Duodenal mucosa (tissue), 2 donors: ENCODE results near the gene MAB21L1.

ENCODE experiments used
- H3K27ac ChIP-seq: one replicate; pipeline ENCODE4 v1.7.0; 2013; ENCODE audit warnings: low read depth, low read length
- H3K27me3 ChIP-seq, 2 donors: one replicate each; pipeline ENCODE4 v1.7.0; 2013; ENCODE audit warnings: low read length in 2 of 2, control low read depth in 1 of 2; ENCODE audit not compliant: insufficient read depth in 2 of 2, control insufficient read depth in 1 of 2
- H3K36me3 ChIP-seq, 2 donors: one replicate each; pipeline ENCODE4 v1.7.0; 2013; ENCODE audit warnings: low read length in 2 of 2, control low read depth in 1 of 2; ENCODE audit not compliant: insufficient read depth in 2 of 2, control insufficient read depth in 1 of 2
- H3K4me1 ChIP-seq, 2 donors: one replicate each; pipeline ENCODE4 v1.7.0; 2013; ENCODE audit warnings: low read length in 2 of 2, control low read depth in 1 of 2; ENCODE audit not compliant: insufficient read depth in 2 of 2, control insufficient read depth in 1 of 2
- H3K4me3 ChIP-seq, 2 donors: one replicate each; pipeline ENCODE4 v1.7.0; 2013; ENCODE audit warnings: low read length in 2 of 2, low read depth in 1 of 2
- H3K9ac ChIP-seq, 2 donors: one replicate each; pipeline ENCODE4 v1.7.0; 2013; ENCODE audit warnings: low read length in 2 of 2, low read depth in 1 of 2
- H3K9me3 ChIP-seq, 2 donors: one replicate each; pipeline ENCODE4 v1.7.0; 2013; ENCODE audit warnings: low read length in 2 of 2, control low read depth in 1 of 2; ENCODE audit not compliant: control insufficient read depth in 1 of 2

The MAB21L1 gene

DNA sequence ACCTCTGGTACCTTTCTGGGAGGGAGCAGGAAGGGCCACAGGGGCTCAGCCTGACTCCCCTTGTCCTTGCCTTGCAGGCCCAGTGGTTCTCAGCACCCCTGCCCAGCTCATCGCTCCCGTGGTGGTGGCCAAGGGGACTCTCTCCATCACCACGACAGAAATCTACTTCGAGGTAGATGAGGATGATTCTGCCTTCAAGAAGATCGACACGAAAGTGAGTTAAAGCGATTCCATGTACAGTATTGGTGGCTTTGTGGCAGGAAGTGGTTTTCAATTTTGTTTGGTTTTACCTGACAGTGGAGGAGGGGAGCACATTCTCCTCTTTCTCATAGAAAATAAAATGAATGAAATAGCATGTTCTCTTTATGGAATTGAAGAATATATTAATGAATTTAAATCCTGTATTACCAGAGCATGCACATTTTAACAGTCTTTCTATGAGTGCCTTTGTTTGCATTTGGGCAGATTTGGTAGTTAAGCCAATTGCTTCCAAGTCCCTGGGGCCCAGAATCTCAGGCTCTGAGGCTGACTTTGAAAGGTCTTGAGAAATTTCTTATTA, 4.1 kb downstream of the MAB21L1 start:
- H3K27ac ChIP-seq = no peak overlapping the region
- peaks cover 11 to 16% of the 10 kb centered on the region in 2 donors for H3K4me1 ChIP-seq
- H3K4me3 ChIP-seq = no peak overlapping the region
- no peaks in the 10 kb centered on the region for H3K9me3 ChIP-seq
- H3K9ac ChIP-seq = no peak overlapping the region
- H3K36me3 ChIP-seq = no peaks in the 10 kb centered on the region
- H3K27me3 ChIP-seq = peaks cover 57 to 72% of the 10 kb centered on the region in 2 donors

DNA sequence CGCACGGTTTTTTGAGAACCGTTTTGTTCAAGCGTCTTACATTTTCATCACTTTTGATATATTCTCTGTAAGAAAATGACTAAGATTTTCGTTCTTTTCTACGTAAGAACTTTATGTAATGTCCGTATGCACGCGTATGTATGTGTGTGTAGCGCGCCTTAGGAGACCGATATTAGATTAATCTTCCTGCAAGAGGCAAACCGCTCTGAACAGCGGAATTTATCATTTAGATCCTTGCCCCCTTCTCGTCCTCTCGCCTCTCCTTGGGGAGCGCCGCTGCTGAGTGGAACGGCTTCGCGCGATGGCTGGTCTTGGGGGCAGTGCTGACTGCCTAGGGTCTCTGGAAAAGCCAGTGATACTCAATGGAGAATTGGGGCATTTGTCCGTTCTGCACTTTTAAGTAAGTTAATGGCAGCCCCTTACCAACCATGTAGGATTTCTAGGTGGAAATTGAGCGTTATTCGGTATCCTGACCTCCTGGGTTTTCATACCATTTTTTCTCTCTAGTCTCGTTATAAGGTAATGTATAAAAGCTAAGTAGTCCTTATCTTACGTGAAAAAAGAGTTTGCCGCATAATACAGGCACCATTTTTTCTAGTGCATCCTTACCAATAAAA, 4.7 kb downstream of the MAB21L1 start:
- Histone ChIP-seq H3K9me3 (no peaks in the 10 kb centered on the region), H3K4me1 (peaks cover 11 to 16% of the 10 kb centered on the region in 2 donors), H3K27me3 (peaks cover 52 to 66% of the 10 kb centered on the region in 2 donors), H3K9ac (no peak overlapping the region), H3K36me3 (no peaks in the 10 kb centered on the region), H3K4me3 (no peak overlapping the region), H3K27ac (no peak overlapping the region)

DNA sequence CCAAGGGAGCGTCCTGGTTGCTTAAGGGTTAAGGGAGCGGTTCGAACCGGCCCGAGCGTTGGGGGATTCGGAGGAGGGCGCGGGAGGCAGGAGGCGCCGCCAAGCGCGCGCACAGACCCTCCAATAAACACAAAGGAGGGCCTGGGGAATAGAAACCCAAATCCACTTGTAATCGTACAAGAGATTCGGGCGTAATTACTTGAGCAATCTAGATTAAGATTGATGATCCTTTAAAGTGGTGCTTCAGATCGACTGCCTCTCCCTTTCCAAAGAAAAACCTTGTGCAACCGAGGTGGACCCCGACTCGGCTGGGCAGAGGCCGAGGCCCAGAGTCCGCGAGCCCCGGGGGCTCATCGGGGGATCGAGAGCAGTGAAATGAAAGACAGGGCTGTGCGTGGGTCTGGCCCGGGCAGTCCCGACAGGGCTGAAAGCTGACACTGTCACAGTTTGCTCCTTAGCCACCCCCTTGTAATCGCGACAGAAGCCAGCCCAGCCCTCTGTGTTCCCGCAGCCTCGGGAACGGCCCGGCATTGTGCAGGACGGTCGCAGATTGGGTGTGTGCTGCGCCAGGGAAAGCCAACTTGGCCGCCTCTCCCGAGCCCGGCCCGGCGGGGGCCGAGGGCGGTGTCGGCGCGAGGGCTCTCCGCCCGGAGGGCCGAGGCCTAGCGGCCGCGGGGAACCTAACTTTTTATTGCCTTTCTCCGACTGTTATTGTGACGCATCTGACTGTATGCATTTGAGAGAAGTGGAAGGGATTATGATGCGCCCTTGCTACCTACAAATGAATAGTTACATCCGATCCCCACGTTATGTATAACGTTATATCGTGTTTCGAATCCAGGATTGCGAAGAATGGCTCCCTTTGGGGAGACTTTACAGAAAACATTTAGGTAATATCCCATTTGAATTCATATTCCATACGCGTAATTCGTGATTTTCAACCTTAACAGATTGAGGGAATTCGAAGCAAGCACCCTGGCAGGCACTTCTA, 5.5 kb downstream of the MAB21L1 start:
- no peaks in the 10 kb centered on the region for H3K36me3 ChIP-seq
- H3K4me3 ChIP-seq = peak overlapping the region; percentile 49 to 58
- H3K9ac ChIP-seq = no peak overlapping the region
- no peak overlapping the region for H3K27ac ChIP-seq
- H3K4me1 ChIP-seq = peaks cover 11% of the 10 kb centered on the region in 2 donors
- peaks cover 47 to 58% of the 10 kb centered on the region in 2 donors for H3K27me3 ChIP-seq
- no peaks in the 10 kb centered on the region for H3K9me3 ChIP-seq

DNA sequence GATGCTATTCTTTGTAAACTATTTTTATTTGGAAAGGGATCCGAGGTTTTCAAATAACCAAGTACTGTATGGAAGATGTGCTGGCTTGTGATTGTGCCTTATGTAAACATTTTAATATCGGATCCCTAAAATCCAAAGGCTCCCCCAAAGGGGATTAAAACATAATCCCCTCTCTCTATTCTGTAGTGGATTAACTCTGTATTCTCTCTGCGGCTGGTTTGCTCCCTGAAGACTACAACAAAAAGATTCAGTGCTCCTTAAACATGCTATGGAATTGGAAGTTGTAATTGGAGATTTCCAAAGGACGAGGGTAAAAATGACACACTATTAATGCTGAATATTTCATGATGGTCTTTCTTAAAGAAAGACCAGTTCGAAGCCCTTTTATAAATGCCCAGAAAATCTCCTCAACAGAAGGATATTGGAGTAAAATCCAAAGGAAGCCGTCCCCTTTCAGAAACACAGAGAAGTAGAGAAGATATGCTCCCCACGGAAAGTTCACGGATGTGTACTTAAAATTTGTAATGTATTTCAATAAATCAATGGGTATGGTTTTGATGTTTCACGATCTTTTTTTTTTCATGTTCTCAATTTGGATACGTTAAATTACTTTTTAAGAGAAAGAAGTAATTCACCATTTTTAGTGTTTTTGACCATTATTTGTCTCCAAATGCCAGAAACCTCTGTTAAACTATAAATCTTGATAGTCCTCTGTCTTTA, 6.5 kb downstream of the MAB21L1 start:
- peaks cover 37 to 48% of the 10 kb centered on the region in 2 donors for H3K27me3 ChIP-seq
- H3K4me3 ChIP-seq = peak overlapping the region in 1 of 2 donors; percentile 58
- peaks cover 1% of the 10 kb centered on the region in 2 donors for H3K4me1 ChIP-seq
- no peaks in the 10 kb centered on the region for H3K9me3 ChIP-seq
- no peak overlapping the region for H3K27ac ChIP-seq
- H3K36me3 ChIP-seq = no peaks in the 10 kb centered on the region
- no peak overlapping the region for H3K9ac ChIP-seq

DNA sequence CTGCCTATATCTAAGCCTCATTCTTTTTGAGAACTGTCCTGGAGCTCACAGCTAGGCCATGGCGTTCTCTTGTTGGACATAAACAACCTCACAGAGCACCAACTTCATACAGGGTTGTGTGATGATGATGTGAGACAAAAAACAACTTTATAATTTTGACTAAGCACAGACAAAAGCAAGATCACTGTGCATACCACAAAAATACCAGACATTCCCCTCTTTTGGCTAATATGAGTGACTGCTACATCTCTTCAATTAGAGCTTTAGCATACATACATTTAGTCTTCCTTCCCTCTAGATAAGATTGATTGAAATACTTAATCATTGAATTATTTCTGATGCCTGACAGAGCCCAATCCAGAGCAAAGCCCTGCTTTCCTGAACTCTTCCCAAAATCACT, 8.3 kb downstream of the MAB21L1 start:
- no peak overlapping the region for H3K9ac ChIP-seq
- H3K27ac ChIP-seq = no peak overlapping the region
- H3K9me3 ChIP-seq = no peaks in the 10 kb centered on the region
- no peaks in the 10 kb centered on the region for H3K36me3 ChIP-seq
- no peaks in the 10 kb centered on the region for H3K4me1 ChIP-seq
- peaks cover 30 to 40% of the 10 kb centered on the region in 2 donors for H3K27me3 ChIP-seq
- H3K4me3 ChIP-seq = no peak overlapping the region

DNA sequence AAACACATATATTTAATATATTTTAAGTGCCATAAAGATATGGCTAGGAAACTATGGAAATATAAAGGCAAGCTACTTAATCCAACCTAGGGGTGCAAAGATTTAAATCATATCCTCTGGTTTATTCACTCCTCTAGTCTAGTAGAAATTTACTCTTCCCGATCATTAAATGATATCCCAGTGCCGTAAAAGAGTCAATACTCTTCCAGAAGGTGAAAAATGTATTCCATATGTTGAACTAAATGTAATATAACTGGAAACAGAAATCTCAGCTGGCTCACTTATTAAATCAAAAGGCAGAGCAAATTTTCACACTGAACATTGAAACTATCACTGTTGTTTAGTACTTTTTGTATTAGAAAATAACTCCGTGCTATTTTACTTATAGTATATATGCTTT, 11.1 kb downstream of the MAB21L1 start:
- Histone ChIP-seq H3K9ac (no peak overlapping the region), H3K9me3 (no peaks in the 10 kb centered on the region), H3K4me3 (no peak overlapping the region), H3K36me3 (no peaks in the 10 kb centered on the region), H3K4me1 (no peaks in the 10 kb centered on the region), H3K27ac (no peak overlapping the region), H3K27me3 (peaks cover 4 to 15% of the 10 kb centered on the region in 2 donors)

DNA sequence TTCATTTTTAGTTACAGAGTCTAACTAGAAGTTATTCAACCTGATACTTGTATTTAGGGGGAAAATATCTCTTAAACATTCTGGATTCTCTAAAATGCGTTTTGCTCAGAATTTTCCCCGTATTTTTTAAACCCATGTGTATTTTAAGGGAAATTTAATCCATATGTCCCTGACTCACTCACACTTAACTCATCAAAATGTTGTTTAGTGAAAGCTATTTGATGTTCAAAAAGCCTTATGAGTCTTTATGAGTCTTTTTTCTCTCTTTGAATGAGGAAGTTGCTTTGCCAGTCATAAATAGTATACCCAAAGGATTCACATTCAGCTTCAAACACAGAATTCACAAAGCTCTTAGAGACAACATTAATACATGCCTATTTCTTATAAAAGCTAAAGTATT, 16.4 kb downstream of the MAB21L1 start:
- H3K27me3 ChIP-seq = no peaks in the 10 kb centered on the region
- no peaks in the 10 kb centered on the region for H3K9me3 ChIP-seq
- no peaks in the 10 kb centered on the region for H3K4me1 ChIP-seq
- no peaks in the 10 kb centered on the region for H3K36me3 ChIP-seq
- no peak overlapping the region for H3K9ac ChIP-seq
- no peak overlapping the region for H3K4me3 ChIP-seq
- no peak overlapping the region for H3K27ac ChIP-seq

DNA sequence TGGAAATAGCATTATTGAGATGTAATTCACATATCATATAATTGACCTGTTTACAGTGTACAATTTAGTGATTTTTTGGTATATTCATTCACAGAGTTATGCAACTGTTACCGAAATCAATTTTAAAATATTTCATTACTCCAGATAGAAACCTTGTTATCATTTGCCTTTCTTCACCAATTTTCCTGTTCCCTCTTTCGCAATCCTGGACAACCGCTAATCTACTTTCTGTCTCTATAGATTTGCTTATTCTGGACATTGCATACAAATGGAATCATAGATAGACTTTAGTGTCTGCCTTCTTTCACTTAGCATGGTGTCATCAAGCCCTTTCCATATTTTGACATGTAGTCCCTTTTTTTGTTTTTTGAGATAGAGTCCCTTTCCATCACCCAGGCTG, 19.2 kb downstream of the MAB21L1 start:
- H3K4me3 ChIP-seq = no peak overlapping the region
- H3K4me1 ChIP-seq = no peaks in the 10 kb centered on the region
- H3K9me3 ChIP-seq = no peaks in the 10 kb centered on the region
- no peaks in the 10 kb centered on the region for H3K27me3 ChIP-seq
- no peak overlapping the region for H3K27ac ChIP-seq
- H3K36me3 ChIP-seq = no peaks in the 10 kb centered on the region
- no peak overlapping the region for H3K9ac ChIP-seq

DNA sequence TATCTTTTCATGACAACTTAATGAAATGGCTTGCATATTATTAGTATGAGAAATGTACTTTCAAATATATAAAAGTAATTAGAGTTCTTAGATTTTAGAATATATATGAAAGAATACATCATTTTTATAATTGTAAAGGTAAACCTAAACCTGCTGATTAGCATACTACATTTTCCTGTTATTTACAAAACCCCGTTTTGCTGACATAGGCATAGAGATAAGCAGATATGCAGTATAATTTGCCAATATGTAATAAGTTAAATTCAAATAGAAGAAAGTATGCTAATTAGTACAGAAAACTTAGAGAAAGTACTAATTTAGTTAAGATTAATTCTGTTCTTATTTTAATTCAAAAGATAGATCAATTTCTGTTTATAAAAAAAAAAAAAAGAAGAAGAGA, 21.5 kb downstream of the MAB21L1 start:
- Histone ChIP-seq H3K27me3 (no peaks in the 10 kb centered on the region), H3K4me1 (no peaks in the 10 kb centered on the region), H3K36me3 (no peaks in the 10 kb centered on the region), H3K9me3 (no peaks in the 10 kb centered on the region), H3K4me3 (no peak overlapping the region), H3K27ac (no peak overlapping the region), H3K9ac (no peak overlapping the region)
